Posterior vena cava (tissue), 2 donors: Measurements from ENCODE around the gene ARPC2. TPM values are rescaled to one million over a fixed set of nuclear protein-coding genes. Genes with fewer than 3 reads are reported as not detected.
A peak's percentile ranks its signal among the peaks of the same experiment; 100 is the strongest.
"Not testable (repeated sequence)": the region's sequence is repeated elsewhere in the genome, so short reads cannot be mapped to it uniquely, and the experiment has no call there.

Source experiments
- DNase-seq: peaks from one replicate; pipeline ENCODE4 v3.0.0-alpha.2; 2020; ENCODE audit warnings: low spot score
- intact Hi-C, 2 donors: fragments of 100-400 bp; cut with DNase I; formaldehyde crosslinking; loops; one replicate each; pipeline versions ENCODE4 v1.14.1 to v1.14.2; 2022 to 2023
- long read RNA-seq, 2 donors: library from polyadenylated mRNA; unstranded; transcript quantifications; one replicate each; pipeline ENCODE4 v2.0.0, GENCODE V29; 2020 to 2021
- total RNA-seq, 2 donors: library from RNA; stranded (reverse); fragmentation: NEBNext Ultra II Directional; extraction: Animal tissue kit (Norgen Biotek cat#: 25700); gene quantifications; one replicate each; pipeline ENCODE4 v1.2.1, GENCODE V29; 2021
- donor health status: DM: yes; HTN: yes; CAD: no.
- donor health status: DM: yes; HTN: yes; CAD: no.

Gene ARPC2
- 100 to 1,000 TPM; 258 to 291 TPM for total RNA-seq
- long read RNA-seq, donor 1, transcript ARPC2-202 (11 exons, 1,505 nt) = major isoform, 169 of 218 reads
- long read RNA-seq, donor 1, partial matches to known transcripts = 22 of 218 reads
- long read RNA-seq, donor 1, other reads (novel, unspliced or antisense) = 18 of 218 reads
- long read RNA-seq, donor 2, transcript ARPC2-202 (11 exons, 1,505 nt) = major isoform, 1,044 of 1,239 reads
- long read RNA-seq, donor 2, transcript ARPC2-201 (10 exons, 1,605 nt) = minor isoform, 28 of 1,239 reads
- long read RNA-seq, donor 2, partial matches to known transcripts = 115 of 1,239 reads
- long read RNA-seq, donor 2, other reads (novel, unspliced or antisense) = 48 of 1,239 reads

GRCh38 chr2:218216674-218217359 is at the start of gene ARPC2:
TSS of gene ARPC2 (plus strand) at chr2:218217189. CDS start at chr2:218217471, 282 bp downstream.
- intact Hi-C loops = no loop called here
- DNase-seq = peak; percentile 99

GRCh38 chr2:218168016-218168415 is 49.0 kb upstream of the ARPC2 start:
- DNase-seq = no peak
- intact Hi-C loops = no loop called here

- intact Hi-C loops = no loop called here
- no peak for DNase-seq
These were observed 48.1 kb upstream of the ARPC2 start for GRCh38 chr2:218168635-218169462.

GRCh38 chr2:218169757-218170546 is 47.0 kb upstream of the ARPC2 start:
- no peak for DNase-seq
- intact Hi-C loops = no loop called here

GRCh38 chr2:218171744-218172143 is 45.2 kb upstream of the ARPC2 start:
- intact Hi-C loops, DNase-seq: not testable (repeated sequence)

GRCh38 chr2:218172845-218173244 is 44.1 kb upstream of the ARPC2 start:
- DNase-seq = no peak
- intact Hi-C loops = no loop called here

GRCh38 chr2:218179782-218180181 is 37.2 kb upstream of the ARPC2 start:
- DNase-seq = no peak
- intact Hi-C loops = loop anchor here in 1 of 2 donors (10.0 kb wide), 1 partner anchor 185 kb away; no protein-coding TSS in a partner anchor

GRCh38 chr2:218180467-218181114 is 36.4 kb upstream of the ARPC2 start:
- intact Hi-C loops = loop anchor here in 1 of 2 donors (10.0 kb wide), 1 partner anchor 184 kb away; no protein-coding TSS in a partner anchor
- no peak for DNase-seq

GRCh38 chr2:218184331-218184730 is 32.7 kb upstream of the ARPC2 start:
- DNase-seq = no peak
- intact Hi-C loops = loop anchor here in 1 of 2 donors (10.0 kb wide), 1 partner anchor 180 kb away; no protein-coding TSS in a partner anchor

GRCh38 chr2:218186355-218186766 is 30.6 kb upstream of the ARPC2 start:
- peak; percentile 87 for DNase-seq
- intact Hi-C loops = loop anchor here in 1 of 2 donors (10.0 kb wide), 1 partner anchor 178 kb away; no protein-coding TSS in a partner anchor

GRCh38 chr2:218186876-218187275 is 30.1 kb upstream of the ARPC2 start:
- intact Hi-C loops = loop anchor here in 1 of 2 donors (10.0 kb wide), 1 partner anchor 178 kb away; no protein-coding TSS in a partner anchor
- no peak for DNase-seq

GRCh38 chr2:218187296-218188015 is 29.5 kb upstream of the ARPC2 start:
- no peak for DNase-seq
- intact Hi-C loops = loop anchor here in 1 of 2 donors (10.0 kb wide), 1 partner anchor 177 kb away; no protein-coding TSS in a partner anchor

GRCh38 chr2:218188528-218188927 is 28.5 kb upstream of the ARPC2 start:
- intact Hi-C loops = loop anchor here in 1 of 2 donors (10.0 kb wide), 1 partner anchor 176 kb away; no protein-coding TSS in a partner anchor
- no peak for DNase-seq

GRCh38 chr2:218192902-218193430 is 24.0 kb upstream of the ARPC2 start:
- intact Hi-C loops = no loop called here
- DNase-seq = no peak

- DNase-seq = no peak
- intact Hi-C loops = no loop called here
These were observed 23.3 kb upstream of the ARPC2 start for GRCh38 chr2:218193701-218194100.

- DNase-seq = no peak
- intact Hi-C loops = no loop called here
These were observed 22.1 kb upstream of the ARPC2 start for GRCh38 chr2:218194880-218195279.

GRCh38 chr2:218196974-218197373 is 20.0 kb upstream of the ARPC2 start:
- intact Hi-C loops = no loop called here
- DNase-seq = no peak
